ENCODE results near the gene ITPR1. TPM values are rescaled to one million over a fixed set of nuclear protein-coding genes. Genes with fewer than 3 reads are reported as not detected.

The ITPR1 gene
- total RNA-seq, 1 donor from 2014 or later = 45.9 TPM

- DNase-seq (ENCODE audit: extremely low spot score, unreplicated experiment) = no peak
- peaks cover 9% of the 10 kb centered on the region for H3K36me3 Mint-ChIP-seq
- no peak overlapping the region for H3K27ac Mint-ChIP-seq
- H3K27me3 Mint-ChIP-seq = no peaks in the 10 kb centered on the region
- TF ChIP-seq, protein P1, sequence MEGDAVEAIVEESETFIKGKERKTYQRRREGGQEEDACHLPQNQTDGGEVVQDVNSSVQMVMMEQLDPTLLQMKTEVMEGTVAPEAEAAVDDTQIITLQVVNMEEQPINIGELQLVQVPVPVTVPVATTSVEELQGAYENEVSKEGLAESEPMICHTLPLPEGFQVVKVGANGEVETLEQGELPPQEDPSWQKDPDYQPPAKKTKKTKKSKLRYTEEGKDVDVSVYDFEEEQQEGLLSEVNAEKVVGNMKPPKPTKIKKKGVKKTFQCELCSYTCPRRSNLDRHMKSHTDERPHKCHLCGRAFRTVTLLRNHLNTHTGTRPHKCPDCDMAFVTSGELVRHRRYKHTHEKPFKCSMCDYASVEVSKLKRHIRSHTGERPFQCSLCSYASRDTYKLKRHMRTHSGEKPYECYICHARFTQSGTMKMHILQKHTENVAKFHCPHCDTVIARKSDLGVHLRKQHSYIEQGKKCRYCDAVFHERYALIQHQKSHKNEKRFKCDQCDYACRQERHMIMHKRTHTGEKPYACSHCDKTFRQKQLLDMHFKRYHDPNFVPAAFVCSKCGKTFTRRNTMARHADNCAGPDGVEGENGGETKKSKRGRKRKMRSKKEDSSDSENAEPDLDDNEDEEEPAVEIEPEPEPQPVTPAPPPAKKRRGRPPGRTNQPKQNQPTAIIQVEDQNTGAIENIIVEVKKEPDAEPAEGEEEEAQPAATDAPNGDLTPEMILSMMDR (conservative IDR thresholded peaks at IDR 0.05) = no peak
- no peak overlapping the region for H3K4me3 Mint-ChIP-seq
- no peaks in the 10 kb centered on the region for H3K9me3 Mint-ChIP-seq
- H3K4me1 Mint-ChIP-seq (ENCODE audit: unreplicated experiment) = peaks cover 46% of the 10 kb centered on the region
Observed at GRCh38 chr3:4517643-4518311, 24.6 kb downstream of the ITPR1 start.

- DNase-seq (ENCODE audit: extremely low spot score, unreplicated experiment) = no peak
- no peak overlapping the region for H3K4me3 Mint-ChIP-seq
- H3K9me3 Mint-ChIP-seq = no peaks in the 10 kb centered on the region
- H3K4me1 Mint-ChIP-seq (ENCODE audit: unreplicated experiment) = peaks cover 51% of the 10 kb centered on the region
- no peaks in the 10 kb centered on the region for H3K27me3 Mint-ChIP-seq
- TF ChIP-seq, protein P1 (conservative IDR thresholded peaks at IDR 0.05) = no peak
- H3K36me3 Mint-ChIP-seq = peaks cover 18% of the 10 kb centered on the region
- no peak overlapping the region for H3K27ac Mint-ChIP-seq
Observed at GRCh38 chr3:4520033-4520816, 27.1 kb downstream of the ITPR1 start.

DNA sequence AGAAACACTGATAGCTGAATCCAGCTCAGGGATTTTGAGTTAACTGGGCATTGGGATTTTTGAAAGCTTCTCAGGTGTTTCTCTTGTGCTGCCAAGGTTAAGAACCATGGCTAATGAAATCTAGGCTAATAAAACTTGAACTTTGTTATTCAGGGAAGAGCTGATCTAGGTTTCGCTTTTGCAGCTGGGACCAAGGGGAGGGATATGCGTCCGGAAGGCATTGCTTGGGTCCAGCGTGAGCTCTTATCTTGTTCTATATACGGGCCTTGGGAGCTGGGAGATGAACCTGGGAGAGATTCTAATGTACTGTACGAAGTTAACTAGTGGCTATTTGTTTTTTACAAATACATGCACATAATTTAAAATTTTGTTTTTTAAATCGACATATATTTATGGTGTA is 29.8 kb downstream of the ITPR1 start:
- TF ChIP-seq, protein P1 (conservative IDR thresholded peaks at IDR 0.05) = no peak
- Mint-ChIP-seq H3K9me3 (no peaks in the 10 kb centered on the region), H3K27ac (no peak overlapping the region), H3K4me1 (ENCODE audit: unreplicated experiment) (peaks cover 39% of the 10 kb centered on the region), H3K36me3 (peaks cover 20% of the 10 kb centered on the region), H3K27me3 (no peaks in the 10 kb centered on the region), H3K4me3 (no peak overlapping the region)
- no peak for DNase-seq (ENCODE audit: extremely low spot score, unreplicated experiment)

DNA sequence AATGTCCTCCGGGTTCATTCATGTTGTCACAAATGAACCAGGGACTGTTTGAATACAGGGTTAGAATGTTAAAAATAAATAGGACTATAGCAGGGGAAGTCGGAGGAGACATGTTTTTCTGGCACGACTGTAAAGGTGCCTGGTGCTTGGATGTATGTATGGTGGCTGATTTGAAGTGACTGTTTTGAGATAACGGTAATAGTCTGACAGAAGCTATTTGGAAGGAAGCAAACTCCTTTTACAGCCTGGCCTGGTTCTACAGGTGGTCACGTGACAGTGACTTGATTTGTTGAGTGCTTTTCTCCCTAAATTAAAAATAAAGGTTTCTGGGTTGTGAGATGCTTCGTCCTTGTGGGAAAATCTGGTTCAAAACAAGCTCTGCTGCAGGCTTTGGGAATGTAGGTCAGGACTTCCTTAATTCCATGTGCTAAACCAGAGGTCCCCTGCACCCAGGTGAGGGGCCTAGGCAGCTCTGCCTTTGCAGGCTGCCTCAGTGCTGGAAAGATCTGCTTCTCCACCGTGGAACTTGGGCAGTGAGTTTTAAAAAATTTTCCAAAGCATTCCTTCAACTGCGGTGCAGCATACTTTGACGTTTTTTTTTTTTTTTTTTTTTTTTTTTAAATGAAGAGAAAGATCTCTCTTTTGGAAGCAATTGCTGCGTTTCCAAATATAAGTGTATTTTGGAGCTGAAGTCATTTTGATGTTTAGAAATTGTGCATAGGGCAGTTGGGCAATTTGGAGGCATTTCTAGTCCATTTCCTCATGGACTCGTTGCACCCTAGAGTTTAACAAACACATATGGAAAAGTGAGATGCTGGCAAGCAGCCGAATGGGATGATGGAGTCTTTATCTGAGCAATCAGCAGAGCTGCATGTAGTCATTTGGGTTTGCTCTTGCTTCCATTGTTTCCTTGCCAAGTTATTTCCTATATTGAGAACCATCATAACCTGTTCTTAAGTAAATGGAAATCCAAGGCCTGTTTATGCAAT is 30.9 kb downstream of the ITPR1 start:
- H3K4me1 Mint-ChIP-seq (ENCODE audit: unreplicated experiment) = peaks cover 45% of the 10 kb centered on the region
- DNase-seq (ENCODE audit: extremely low spot score, unreplicated experiment) = no peak
- no peak overlapping the region for H3K4me3 Mint-ChIP-seq
- H3K36me3 Mint-ChIP-seq = peaks cover 22% of the 10 kb centered on the region
- H3K27me3 Mint-ChIP-seq = no peaks in the 10 kb centered on the region
- TF ChIP-seq, protein P1 (conservative IDR thresholded peaks at IDR 0.05) = no peak
- no peaks in the 10 kb centered on the region for H3K9me3 Mint-ChIP-seq
- no peak overlapping the region for H3K27ac Mint-ChIP-seq

DNA sequence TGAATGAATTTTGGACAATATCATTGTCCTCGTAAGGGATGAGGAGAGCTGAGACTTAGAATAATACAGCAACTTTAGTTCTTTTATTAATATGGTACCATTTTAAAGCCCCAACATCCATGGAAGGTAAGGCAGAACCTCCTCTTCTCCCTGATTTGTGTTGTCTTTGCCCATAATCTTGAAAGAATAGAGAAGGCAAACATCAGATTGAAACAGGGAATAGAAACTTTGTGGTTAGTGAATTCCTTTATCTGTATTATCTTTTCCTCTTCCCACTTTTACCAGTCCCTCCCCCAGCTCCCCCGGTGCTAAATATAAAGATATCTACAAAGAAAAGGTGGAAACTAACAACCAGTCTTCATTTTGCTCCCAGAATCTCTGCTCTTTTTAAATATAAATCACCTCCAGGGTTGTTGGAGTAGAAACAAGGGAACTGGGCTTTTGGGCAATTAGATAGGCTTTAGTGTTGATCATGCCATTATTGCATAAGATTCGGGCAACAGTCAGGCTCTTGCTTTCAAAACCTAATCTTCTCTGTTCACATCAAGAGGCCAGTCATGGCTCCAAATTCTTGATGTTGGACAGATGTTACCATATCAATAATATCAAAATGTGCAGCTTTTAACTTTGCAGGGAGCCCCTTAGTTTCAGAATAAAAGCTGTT is 32.5 kb downstream of the ITPR1 start:
- H3K36me3 Mint-ChIP-seq = peaks cover 19% of the 10 kb centered on the region
- H3K27me3 Mint-ChIP-seq = no peaks in the 10 kb centered on the region
- no peak for DNase-seq (ENCODE audit: extremely low spot score, unreplicated experiment)
- no peak overlapping the region for H3K4me3 Mint-ChIP-seq
- no peaks in the 10 kb centered on the region for H3K9me3 Mint-ChIP-seq
- peaks cover 53% of the 10 kb centered on the region for H3K4me1 Mint-ChIP-seq (ENCODE audit: unreplicated experiment)
- H3K27ac Mint-ChIP-seq = no peak overlapping the region
- TF ChIP-seq, protein P1 (conservative IDR thresholded peaks at IDR 0.05) = no peak

All from type B pancreatic cell (in vitro differentiated cells).